B cell (primary cell): ENCODE results near the gene MAGIX. TPM values are rescaled to one million over a fixed set of nuclear protein-coding genes. Genes with fewer than 3 reads are reported as not detected.
A peak's percentile ranks its signal among the peaks of the same experiment; 100 is the strongest.

Source experiments
- ATAC-seq: fragments of 200-7000 bp; cut with Tn5 transposase; one replicate; pipeline ENCODE4 v1.10.0; 2021; ENCODE audit warnings: low read depth, mild to moderate bottlenecking, moderate number of reproducible peaks, moderate library complexity
- CTCF ChIA-PET: fragments of 350-600 bp; sonication (Branson Sonifier 250); formaldehyde crosslinking; loops from one replicate; lab custom pipeline; 2021; ENCODE audit warnings: antibody characterized with exemption, inconsistent platforms; lab: Charles Lee
- POLR2A ChIA-PET: fragments of 350-600 bp; sonication (Branson Sonifier 250); formaldehyde crosslinking; loops from one replicate; lab custom pipeline; 2021; ENCODE audit warnings: antibody characterized with exemption; lab: Charles Lee
- DNase-seq: peaks from one replicate; pipeline ENCODE4 v3.0.0; 2013
- H2AFZ ChIP-seq: 2 replicates; pipeline ENCODE4 v1.6.1; 2012; ENCODE audit warnings: mild to moderate bottlenecking, low read depth, low read length; ENCODE audit not compliant: insufficient read depth, poor library complexity, severe bottlenecking
- H3K27ac ChIP-seq, 2 donors: 1 replicate in 1 of 2; 2 replicates in 1 of 2; pipeline ENCODE4 v1.5.1; 2012 to 2013; ENCODE audit warnings: low read length in 2 of 2, mild to moderate bottlenecking in 2 of 2, moderate library complexity in 1 of 2
- H3K27me3 ChIP-seq, 4 experiments: fragments of 200-600 bp in 1 of 4; sonication (generic) in 1 of 4; replicated peaks in 1 of 4; 1 replicate in 2 of 4; 2 replicates in 2 of 4; pipeline versions ENCODE4 v1.6.1 to v1.7.0; 2013 to 2016; ENCODE audit warnings: low read length in 3 of 4, mild to moderate bottlenecking in 2 of 4, mixed read lengths in 1 of 4, moderate library complexity in 1 of 4; ENCODE audit not compliant: insufficient read depth in 4 of 4, control insufficient read depth in 3 of 4; ENCODE audit errors: control extremely low read depth in 1 of 4
- H3K36me3 ChIP-seq, 2 experiments: replicated peaks in 1 of 2; 1 replicate in 1 of 2; 2 replicates in 1 of 2; pipeline versions ENCODE4 v1.6.1 to v1.7.1; 2013; ENCODE audit warnings: low read length in 1 of 2; ENCODE audit not compliant: insufficient read depth in 2 of 2, control insufficient read depth in 1 of 2; ENCODE audit errors: control extremely low read depth in 1 of 2, extremely low read depth in 1 of 2
- H3K4me1 ChIP-seq, 2 donors: fragments of 200-600 bp in 1 of 2; sonication (generic) in 1 of 2; 1 replicate in 1 of 2; 2 replicates in 1 of 2; pipeline versions ENCODE4 v1.5.1 to v1.6.1; 2013 to 2017; ENCODE audit warnings: low read length in 2 of 2; ENCODE audit not compliant: control insufficient read depth in 2 of 2, insufficient read depth in 2 of 2
- H3K4me2 ChIP-seq: replicated peaks from 2 replicates; pipeline ENCODE3; 2012; ENCODE audit warnings: mild to moderate bottlenecking, low read depth, low read length; ENCODE audit not compliant: poor library complexity, severe bottlenecking
- H3K4me3 ChIP-seq, 5 experiments: fragments of 200-600 bp in 1 of 5; sonication (generic) in 1 of 5; 1 replicate in 3 of 5; 2 replicates in 2 of 5; pipeline versions ENCODE4 v1.5.1 to v1.7.0; 2011 to 2016; ENCODE audit warnings: low read length in 4 of 5, mild to moderate bottlenecking in 4 of 5, low read depth in 2 of 5, control low read depth in 1 of 5, moderate library complexity in 1 of 5; ENCODE audit not compliant: insufficient read depth in 1 of 5; ENCODE audit errors: control extremely low read depth in 1 of 5, extremely low read depth in 1 of 5
- H3K79me2 ChIP-seq: fragments of 200-600 bp; sonication (generic); one replicate; pipeline ENCODE4 v1.6.0; 2016; ENCODE audit warnings: low read length; ENCODE audit not compliant: control insufficient read depth, insufficient read depth
- H3K9ac ChIP-seq: fragments of 200-600 bp; sonication (generic); 2 replicates; pipeline ENCODE4 v1.6.1; 2017; ENCODE audit warnings: mild to moderate bottlenecking, low read length, moderate library complexity
- H3K9me3 ChIP-seq, 3 donors: one replicate each; pipeline versions ENCODE4 v1.6.1 to v1.7.1; 2013; ENCODE audit warnings: low read length in 2 of 3; ENCODE audit not compliant: control insufficient read depth in 2 of 3, insufficient read depth in 1 of 3; ENCODE audit errors: control extremely low read depth in 1 of 3
- H4K20me1 ChIP-seq: 2 replicates; pipeline ENCODE4 v1.6.0; 2012; ENCODE audit warnings: mild to moderate bottlenecking, low read length; ENCODE audit not compliant: insufficient read depth, control insufficient read depth, poor library complexity, severe bottlenecking
- H3K27ac Mint-ChIP-seq: one replicate; pipeline ENCODE4 v1.8.0; 2021; ENCODE audit warnings: mixed read lengths
- H3K27me3 Mint-ChIP-seq: one replicate; pipeline ENCODE4 v1.8.0; 2021; ENCODE audit warnings: mixed read lengths
- H3K4me1 Mint-ChIP-seq: one replicate; pipeline ENCODE4 v1.8.0; 2021; ENCODE audit warnings: mixed read lengths
- H3K4me3 Mint-ChIP-seq: one replicate; pipeline ENCODE4 v1.8.0; 2021; ENCODE audit warnings: mixed read lengths
- H3K9me3 Mint-ChIP-seq: one replicate; pipeline ENCODE4 v1.8.0; 2022; ENCODE audit warnings: mixed read lengths; ENCODE audit not compliant: insufficient read depth
- EZH2 ChIP-seq: IDR thresholded peaks from 2 replicates; pipeline ENCODE4 v1.6.1; 2012; ENCODE audit warnings: borderline replicate concordance, low read depth, mild to moderate bottlenecking, moderate library complexity, low read length; ENCODE audit not compliant: insufficient read depth, poor library complexity, severe bottlenecking
- WGBS: methylation state at CpG from one replicate; pipeline ENCODE4 v1.1.5; 2013; ENCODE audit warnings: missing lambda C conversion rate; ENCODE audit not compliant: insufficient coverage; 5-methylcytosine and 5-hydroxymethylcytosine counted together
- intact Hi-C: fragments of 100-400 bp; cut with micrococcal nuclease; formaldehyde crosslinking; loops from one replicate; pipeline ENCODE4 v1.10.0; 2022
- polyA plus RNA-seq: library from polyadenylated mRNA; depleted of rRNA; stranded (reverse); fragments of >200 nt; gene quantifications from 2 replicates; pipeline ENCODE4 v1.2.3, GENCODE V29; 2012
- total RNA-seq, 2 donors: library from RNA; stranded (reverse); fragments of 120-200 nt in 1 of 2; gene quantifications; 1 replicate in 1 of 2; 2 replicates in 1 of 2; pipeline versions ENCODE4 v1.2.3 to v1.2.4, GENCODE V29; 2013 to 2022
- TF ChIP-seq, protein P1 (sequence below): fragments of 200-600 bp; IDR thresholded peaks from one replicate; pipeline ENCODE4 v1.8.0; 2022; ENCODE audit warnings: antibody characterized with exemption, mild to moderate bottlenecking

MAGIX gene
- total and polyA plus RNA-seq, 2 donors (not counting 1 experiment from before 2014, with no cell fraction given) = 1.2 to 2.4 TPM

- TF ChIP-seq, protein P1, sequence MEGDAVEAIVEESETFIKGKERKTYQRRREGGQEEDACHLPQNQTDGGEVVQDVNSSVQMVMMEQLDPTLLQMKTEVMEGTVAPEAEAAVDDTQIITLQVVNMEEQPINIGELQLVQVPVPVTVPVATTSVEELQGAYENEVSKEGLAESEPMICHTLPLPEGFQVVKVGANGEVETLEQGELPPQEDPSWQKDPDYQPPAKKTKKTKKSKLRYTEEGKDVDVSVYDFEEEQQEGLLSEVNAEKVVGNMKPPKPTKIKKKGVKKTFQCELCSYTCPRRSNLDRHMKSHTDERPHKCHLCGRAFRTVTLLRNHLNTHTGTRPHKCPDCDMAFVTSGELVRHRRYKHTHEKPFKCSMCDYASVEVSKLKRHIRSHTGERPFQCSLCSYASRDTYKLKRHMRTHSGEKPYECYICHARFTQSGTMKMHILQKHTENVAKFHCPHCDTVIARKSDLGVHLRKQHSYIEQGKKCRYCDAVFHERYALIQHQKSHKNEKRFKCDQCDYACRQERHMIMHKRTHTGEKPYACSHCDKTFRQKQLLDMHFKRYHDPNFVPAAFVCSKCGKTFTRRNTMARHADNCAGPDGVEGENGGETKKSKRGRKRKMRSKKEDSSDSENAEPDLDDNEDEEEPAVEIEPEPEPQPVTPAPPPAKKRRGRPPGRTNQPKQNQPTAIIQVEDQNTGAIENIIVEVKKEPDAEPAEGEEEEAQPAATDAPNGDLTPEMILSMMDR = no peak
- no peak for TF ChIP-seq EZH2
- Mint-ChIP-seq H3K27me3 (no peaks in the 10 kb centered on the region), H3K9me3 (no peaks in the 10 kb centered on the region), H3K4me3 (no peak overlapping the region), H3K4me1 (peaks cover 33% of the 10 kb centered on the region), H3K27ac (peak overlapping the region; percentile 57)
- DNase-seq (no peak), ATAC-seq (no peak)
- Histone ChIP-seq H3K9me3 (no peaks in the 10 kb centered on the region), H3K36me3 (peaks cover 0 to 29% of the 10 kb centered on the region in 2 experiments), H3K9ac (no peak overlapping the region), H3K79me2 (peaks cover 9% of the 10 kb centered on the region), H2AFZ (no peak overlapping the region), H3K4me2 (peak overlapping the region; percentile 21), H3K4me1 (peaks cover 6 to 20% of the 10 kb centered on the region in 2 donors), H4K20me1 (peaks cover 9% of the 10 kb centered on the region), H3K27ac (no peak overlapping the region), H3K4me3 (no peak overlapping the region), H3K27me3 (no peaks in the 10 kb centered on the region)
- POLR2A ChIA-PET = no interaction called here
- intact Hi-C loops = no loop called here
- WGBS = 83% methylated on average over 12 of the region's 27 CpGs
- CTCF ChIA-PET = interaction anchor here (1.3 to 1.5 kb wide), 2 partner anchors 10 to 57 kb away, joined by 3 to 7 read pairs; no protein-coding TSS in a partner anchor
Measured at GRCh38 chrX:49176421-49177326, 14.1 kb downstream of the MAGIX start.
